Activated CD4-positive, alpha-beta T cell treated with anti-CD3 and anti-CD28 coated beads, Interleukin-2, amount 50 U/mL, for 48 hours (primary cell): ENCODE data around the gene TCERG1L.
"Not testable (repeated sequence)": the region's sequence is repeated elsewhere in the genome, so short reads cannot be mapped to it uniquely, and the experiment has no call there.

Experiments
- DNase-seq, 2 experiments: peaks; one replicate each; pipeline ENCODE4 v3.0.0-alpha.2; 2020

TCERG1L gene

GRCh38 chr10:131078882-131079280 is 232.6 kb downstream of the TCERG1L start:
- not testable (repeated sequence) for DNase-seq

GRCh38 chr10:131078131-131078881 is 233.2 kb downstream of the TCERG1L start:
- DNase-seq = no peak

- no peak for DNase-seq
Measured at GRCh38 chr10:131077724-131078123, 233.8 kb downstream of the TCERG1L start.

- DNase-seq = no peak
Measured at GRCh38 chr10:131077031-131077430, 234.5 kb downstream of the TCERG1L start.

GRCh38 chr10:131076356-131076755 is 235.2 kb downstream of the TCERG1L start:
- DNase-seq = no peak

- no peak for DNase-seq
Measured at GRCh38 chr10:131075218-131075770, 236.2 kb downstream of the TCERG1L start.

GRCh38 chr10:131074682-131075081 is 236.8 kb downstream of the TCERG1L start:
- DNase-seq = no peak

GRCh38 chr10:131073469-131074035 is 238.0 kb downstream of the TCERG1L start:
- DNase-seq = no peak

- no peak for DNase-seq
Measured at GRCh38 chr10:131072651-131073468, 238.7 kb downstream of the TCERG1L start.

- DNase-seq = no peak
Measured at GRCh38 chr10:131071721-131072120, 239.8 kb downstream of the TCERG1L start.

GRCh38 chr10:131070856-131071255 is 240.7 kb downstream of the TCERG1L start:
- DNase-seq = no peak

- DNase-seq = no peak
Measured at GRCh38 chr10:131068760-131069159, 242.8 kb downstream of the TCERG1L start.

- DNase-seq = no peak
Measured at GRCh38 chr10:131068311-131068710, 243.2 kb downstream of the TCERG1L start.

GRCh38 chr10:131067690-131068089 is 243.8 kb downstream of the TCERG1L start:
- no peak for DNase-seq

GRCh38 chr10:131065673-131066305 is 245.7 kb downstream of the TCERG1L start:
- DNase-seq = no peak

GRCh38 chr10:131063311-131063710 is 248.2 kb downstream of the TCERG1L start:
- DNase-seq = no peak

GRCh38 chr10:131062621-131063260 is 248.8 kb downstream of the TCERG1L start:
- no peak for DNase-seq

- no peak for DNase-seq
Measured at GRCh38 chr10:131061216-131061615, 250.3 kb downstream of the TCERG1L start.

- DNase-seq = no peak
Measured at GRCh38 chr10:131059881-131060280, 251.6 kb downstream of the TCERG1L start.

GRCh38 chr10:131058799-131059198 is 252.7 kb downstream of the TCERG1L start:
- no peak for DNase-seq

- no peak for DNase-seq
Measured at GRCh38 chr10:131056781-131057180, 254.7 kb downstream of the TCERG1L start.

- DNase-seq = no peak
Measured at GRCh38 chr10:131056091-131056579, 255.4 kb downstream of the TCERG1L start.
